Stimulated activated naive CD4-positive, alpha-beta T cell treated with Interleukin-2 at 50 U/mL for 16 hours (primary cell): Measurements from ENCODE around the gene ADM5.

Source experiments
- DNase-seq: peaks from one replicate; lab custom pipeline; 2025; lab: John Stamatoyannopoulos, UW

Gene ADM5

GRCh38 chr19:49658566-49659442 lies 30.6 kb upstream of the ADM5 start:
- no peak for DNase-seq

DNA sequence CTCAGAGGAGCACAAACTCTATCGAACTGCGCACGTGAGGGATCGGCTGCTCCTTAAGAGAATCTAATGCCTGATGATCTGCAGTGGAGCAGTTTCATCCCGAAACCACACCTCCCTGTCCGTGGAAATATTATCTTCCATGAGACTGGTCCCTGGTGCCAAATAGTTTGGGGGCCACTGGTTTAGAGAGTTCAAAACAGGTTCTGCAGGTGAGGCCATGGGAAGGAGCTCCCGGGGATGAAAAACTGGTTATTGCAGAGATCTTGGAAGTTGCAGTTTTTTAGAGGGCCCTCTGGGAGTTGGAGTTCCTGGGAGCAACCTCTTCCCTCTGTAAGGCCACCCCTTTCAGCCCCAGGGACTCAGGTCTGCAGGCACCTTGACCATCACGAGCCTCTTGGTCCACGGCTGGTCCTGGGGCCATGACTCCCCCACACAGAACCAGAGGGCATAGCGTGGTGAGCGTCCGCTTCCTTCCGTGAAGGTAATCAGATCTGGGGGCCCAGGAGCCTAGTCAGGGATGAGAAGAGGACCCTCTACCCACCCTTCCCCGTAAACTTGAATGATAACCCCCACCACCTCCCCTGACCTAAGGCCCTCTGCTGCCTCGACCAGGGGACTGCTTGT lies 28.9 kb upstream of the ADM5 start:
- DNase-seq = no peak

DNA sequence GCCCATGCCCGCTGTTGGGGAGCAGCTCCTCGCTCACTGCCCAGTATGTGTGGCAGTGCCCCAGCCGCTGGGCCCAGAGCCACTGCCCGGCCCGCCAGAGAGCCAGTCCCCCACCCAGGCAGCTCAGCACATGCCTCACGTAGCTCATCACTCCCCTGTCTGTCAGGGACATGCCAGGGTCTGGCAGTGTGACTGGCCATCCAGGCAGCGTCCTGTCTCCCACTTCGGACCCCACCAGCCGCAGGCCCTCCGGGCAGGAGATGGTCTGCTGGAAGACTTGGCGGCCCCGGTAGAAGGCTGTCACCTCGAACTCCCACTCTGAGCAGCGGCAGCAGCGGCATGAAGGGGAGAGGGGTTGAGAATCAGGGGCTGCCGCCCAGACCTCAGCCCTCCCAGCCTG lies 27.4 kb upstream of the ADM5 start:
- no peak for DNase-seq

DNA sequence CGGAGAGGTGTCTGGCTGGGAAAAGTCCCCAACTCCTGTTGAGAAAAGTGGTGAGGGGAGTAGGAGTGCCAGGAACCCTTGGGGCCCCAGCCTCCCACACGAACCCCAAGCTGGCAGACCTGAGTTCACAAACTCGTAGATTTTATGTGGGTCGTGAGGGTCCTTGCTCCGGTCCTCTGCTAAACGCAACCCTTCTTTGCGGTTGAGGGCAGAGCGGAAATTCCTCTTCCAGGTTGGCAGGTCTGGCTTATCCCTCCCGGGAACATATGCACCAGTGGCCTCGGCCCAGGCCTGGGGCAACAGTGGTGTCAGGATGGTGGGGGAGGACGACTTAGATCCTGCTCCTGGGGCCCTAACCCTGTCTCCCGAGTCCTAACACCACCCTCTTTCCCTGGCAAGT lies 26.2 kb upstream of the ADM5 start:
- no peak for DNase-seq

DNA sequence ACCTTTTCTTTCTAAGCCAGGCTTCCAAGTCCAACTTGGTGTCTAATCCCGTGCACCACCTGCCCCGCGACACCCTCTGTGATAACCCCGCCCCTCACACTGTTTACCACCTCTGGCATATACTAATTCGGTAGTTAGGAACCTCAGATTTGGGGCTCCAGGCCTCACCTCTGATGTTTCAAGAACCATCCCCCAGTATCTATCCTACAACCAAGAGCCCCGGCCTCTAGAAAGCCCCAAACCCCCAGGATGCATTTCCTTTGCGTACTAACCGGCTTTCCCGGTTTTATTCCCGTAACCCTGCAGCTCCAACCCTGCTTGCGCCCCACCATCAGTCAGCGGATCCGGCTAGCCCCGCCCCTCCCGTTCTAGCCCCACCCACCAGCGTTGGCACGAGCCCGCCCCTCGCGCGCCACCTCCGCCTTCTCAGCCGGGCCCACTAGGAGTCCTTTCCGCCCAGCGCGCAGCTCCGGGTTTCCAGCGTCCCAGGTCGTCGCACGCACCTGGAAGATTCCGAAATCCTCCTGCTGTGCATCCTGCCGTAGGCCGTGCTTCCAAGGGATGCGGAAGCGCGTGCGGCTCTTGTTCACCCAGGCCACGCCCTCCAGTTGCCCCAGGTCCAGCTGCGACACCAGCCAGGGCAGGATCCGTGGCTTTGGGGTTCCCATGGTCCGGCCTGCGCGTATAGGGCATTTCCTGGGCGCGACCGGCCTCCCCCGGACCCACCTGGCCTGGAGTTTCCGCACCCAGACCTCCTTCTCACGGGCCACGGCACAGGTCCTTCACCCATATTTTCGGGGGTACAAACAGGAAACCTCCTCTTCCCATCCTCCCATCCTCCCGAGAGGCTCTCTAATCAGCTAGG lies 25.0 kb upstream of the ADM5 start:
- peak; percentile 87 for DNase-seq

- no peak for DNase-seq
These were observed 24.4 kb upstream of the ADM5 start for GRCh38 chr19:49665036-49665350.

GRCh38 chr19:49665351-49666119 lies 23.9 kb upstream of the ADM5 start, which contains the start of the genes BCL2L12 and IRF3:
BCL2L12 (plus strand) TSS chr19:49665933; CDS start chr19:49666693, 760 bp downstream.
IRF3 (minus strand) TSS chr19:49665857; CDS start chr19:49664838, 1,019 bp downstream.
- DNase-seq = peak; percentile 97

DNA sequence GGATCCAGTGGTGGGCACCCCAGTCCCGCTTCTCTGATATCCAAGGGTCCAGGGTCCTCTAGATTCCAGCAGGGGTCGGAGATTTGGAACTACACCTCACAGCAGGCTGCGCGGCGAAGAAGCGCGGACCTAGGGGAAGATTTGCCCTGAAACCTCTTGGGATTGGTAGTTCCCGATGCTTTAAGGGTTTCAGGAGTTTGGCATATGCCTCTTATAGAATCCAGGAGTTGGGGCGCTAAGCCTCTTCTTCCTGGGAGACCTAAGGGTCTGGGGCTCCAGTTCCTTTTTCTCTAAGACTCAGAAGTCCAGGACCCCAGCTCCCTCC lies 23.3 kb upstream of the ADM5 start:
- no peak for DNase-seq

- DNase-seq = no peak
These were observed 21.9 kb upstream of the ADM5 start for GRCh38 chr19:49667473-49667872.

DNA sequence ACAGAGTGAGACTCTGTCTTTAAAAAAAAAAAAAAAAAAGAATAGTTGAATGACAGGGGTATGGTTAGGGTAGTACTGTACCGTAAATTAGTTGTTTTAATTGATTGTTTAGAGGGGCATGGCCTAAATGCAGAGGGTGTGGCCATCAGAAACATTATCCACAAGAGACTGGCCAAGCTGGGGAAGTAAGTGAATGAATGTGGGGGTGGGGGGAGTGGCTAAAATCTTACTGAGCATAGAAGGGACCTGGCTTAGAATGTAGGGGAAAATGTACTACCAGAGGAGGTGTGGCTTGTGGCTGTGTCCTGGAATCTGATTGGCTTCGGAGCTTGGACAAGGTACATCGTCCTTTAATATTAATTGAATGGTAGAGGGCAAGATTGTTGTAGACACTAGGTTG lies 19.9 kb upstream of the ADM5 start:
- no peak for DNase-seq

GRCh38 chr19:49672131-49672919 lies 17.1 kb upstream of the ADM5 start:
- peak; percentile 74 for DNase-seq

- DNase-seq = peak; percentile 71
These were observed 13.1 kb upstream of the ADM5 start for GRCh38 chr19:49676136-49676783.

DNA sequence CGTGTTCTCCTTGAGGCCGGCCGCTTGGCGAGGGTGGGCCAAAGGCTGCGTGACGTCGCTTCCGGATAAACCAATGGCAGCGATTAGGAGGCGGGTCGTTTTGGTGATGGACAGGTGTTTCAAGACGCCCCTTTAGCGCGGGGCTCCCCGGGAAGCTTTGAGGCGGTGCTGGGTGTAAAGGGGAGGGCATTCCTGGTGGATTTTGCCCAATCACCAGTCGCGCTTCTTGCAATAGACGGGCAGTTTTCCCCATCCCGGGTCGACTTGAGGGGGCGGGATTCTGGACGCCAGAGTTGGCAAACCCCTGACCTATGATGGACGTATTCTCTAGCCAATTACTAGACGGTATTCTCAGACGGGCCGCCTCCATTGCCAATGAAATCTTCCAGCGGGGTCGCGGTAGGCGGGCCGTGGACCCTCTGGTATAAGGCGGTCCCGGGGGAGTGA lies 12.6 kb upstream of the ADM5 start:
- peak; percentile 99 for DNase-seq

DNA sequence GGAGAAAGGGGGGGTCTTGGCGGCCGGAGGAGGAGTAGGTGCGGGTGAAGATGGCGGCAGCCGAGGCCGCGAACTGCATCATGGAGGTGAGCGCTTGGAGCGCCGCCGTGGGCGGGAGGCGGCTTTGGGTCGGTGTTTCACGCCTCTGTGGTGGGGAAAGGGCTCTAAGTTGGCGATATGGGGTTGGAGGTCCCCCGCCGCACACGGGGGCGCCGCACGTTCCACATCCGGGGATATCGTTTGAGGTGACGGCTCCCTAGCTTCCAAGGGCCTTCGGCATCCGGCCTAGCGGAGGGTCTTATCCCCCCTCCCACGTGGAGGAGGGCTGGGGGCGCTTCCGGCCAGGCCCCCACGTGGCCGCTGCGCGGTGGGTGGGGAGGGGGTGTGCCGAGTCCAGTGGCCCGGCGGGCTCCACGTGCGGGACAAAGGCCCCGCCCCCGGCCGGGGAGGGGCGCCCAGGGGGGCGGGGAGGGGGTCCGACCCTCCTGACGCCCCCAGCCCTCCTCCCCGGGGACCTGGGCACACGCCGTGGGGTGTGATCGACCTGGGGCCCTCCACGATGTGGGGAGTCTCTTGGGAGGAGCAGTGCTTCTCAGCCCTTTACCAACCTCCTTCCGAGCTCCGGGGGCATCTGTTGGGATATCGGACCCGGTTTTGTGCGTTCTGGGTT lies 12.0 kb upstream of the ADM5 start, which contains the start of gene PRMT1:
PRMT1 (plus strand) TSS at position 41 of the 670 bp plus-strand sequence; CDS start at position 51, 10 bp downstream.
- peak; percentile 53 for DNase-seq

GRCh38 chr19:49677901-49678674 lies 11.3 kb upstream of the ADM5 start:
- DNase-seq = peak; percentile 75

- no peak for DNase-seq
These were observed 10.2 kb upstream of the ADM5 start for GRCh38 chr19:49678985-49679770.

DNA sequence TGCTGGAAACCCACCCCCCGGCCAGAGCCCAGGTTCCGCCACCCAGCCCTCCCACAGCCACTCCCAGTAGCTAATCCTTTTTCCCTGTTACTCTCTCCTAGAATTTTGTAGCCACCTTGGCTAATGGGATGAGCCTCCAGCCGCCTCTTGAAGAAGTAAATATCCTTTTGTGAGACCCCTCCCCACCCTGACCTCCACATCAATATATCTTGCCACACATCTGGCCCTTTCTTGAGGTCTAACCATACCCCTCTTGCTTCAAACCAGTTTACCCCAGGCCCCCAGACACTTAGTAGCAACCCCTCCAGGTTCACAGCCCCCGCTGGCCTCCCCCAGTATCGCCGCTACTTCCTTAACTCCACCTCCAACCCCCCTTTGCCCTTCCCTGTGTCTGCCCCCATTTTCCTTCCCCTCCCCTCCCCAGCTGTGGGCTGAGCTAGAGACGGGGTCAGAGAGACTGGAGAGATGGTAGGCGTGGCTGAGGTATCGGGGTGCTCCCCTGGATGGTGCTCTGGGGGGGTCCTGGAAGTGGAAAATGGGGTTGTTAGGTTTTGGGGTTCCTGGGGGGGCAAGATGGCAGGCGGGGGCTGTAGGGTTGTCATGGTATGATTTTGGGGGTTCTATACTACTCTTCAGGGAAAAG lies 9.5 kb upstream of the ADM5 start:
- no peak for DNase-seq
